GM18519 (cell line): ENCODE results near the gene PCCB.
"Not testable (repeated sequence)": the region's sequence is repeated elsewhere in the genome, so short reads cannot be mapped to it uniquely, and the experiment has no call there.

Experiments used
- ATAC-seq: cut with Tn5 transposase; IDR thresholded peaks from one replicate; pipeline ENCODE4 v1.9.1; 2021; ENCODE audit warnings: mild to moderate bottlenecking, moderate library complexity; ENCODE audit not compliant: unreplicated experiment, low FRiP score

The PCCB gene

DNA sequence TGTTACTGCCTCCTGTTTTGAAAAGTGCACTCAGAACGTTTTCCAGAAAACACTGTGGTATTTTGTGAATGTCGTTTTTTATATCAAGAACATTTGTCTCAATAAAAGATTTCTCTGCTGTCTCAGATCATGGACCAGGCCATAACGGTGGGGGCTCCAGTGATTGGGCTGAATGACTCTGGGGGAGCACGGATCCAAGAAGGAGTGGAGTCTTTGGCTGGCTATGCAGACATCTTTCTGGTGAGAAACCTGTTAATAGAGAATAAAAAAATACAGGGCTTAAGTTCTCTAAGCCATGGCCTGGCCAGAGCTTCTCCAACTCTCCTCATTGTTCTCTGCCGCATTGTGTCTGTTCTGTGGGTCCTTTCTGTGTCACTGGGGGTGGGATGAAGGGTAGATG is 11.7 kb downstream of the PCCB start:
- ATAC-seq, result no peak

DNA sequence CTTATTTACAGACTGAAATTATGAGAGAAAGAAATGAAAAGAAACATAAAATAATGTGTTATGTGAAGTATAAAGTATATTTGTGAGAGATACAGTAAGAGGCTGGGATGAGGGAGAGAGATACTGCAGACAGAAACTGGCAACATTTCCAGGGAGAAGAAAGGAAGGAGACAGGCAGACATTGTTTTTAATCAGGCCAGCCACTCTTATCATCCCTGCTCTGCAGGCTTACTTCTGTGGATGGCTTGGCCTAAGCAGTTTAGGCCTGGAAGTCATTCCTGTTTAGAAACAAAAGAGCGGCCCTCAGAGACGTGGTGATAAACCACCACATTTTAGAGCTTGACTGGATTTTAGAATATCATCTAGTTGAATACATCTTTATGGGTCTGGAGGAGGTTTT is 12.4 kb downstream of the PCCB start:
- no peak for ATAC-seq

DNA sequence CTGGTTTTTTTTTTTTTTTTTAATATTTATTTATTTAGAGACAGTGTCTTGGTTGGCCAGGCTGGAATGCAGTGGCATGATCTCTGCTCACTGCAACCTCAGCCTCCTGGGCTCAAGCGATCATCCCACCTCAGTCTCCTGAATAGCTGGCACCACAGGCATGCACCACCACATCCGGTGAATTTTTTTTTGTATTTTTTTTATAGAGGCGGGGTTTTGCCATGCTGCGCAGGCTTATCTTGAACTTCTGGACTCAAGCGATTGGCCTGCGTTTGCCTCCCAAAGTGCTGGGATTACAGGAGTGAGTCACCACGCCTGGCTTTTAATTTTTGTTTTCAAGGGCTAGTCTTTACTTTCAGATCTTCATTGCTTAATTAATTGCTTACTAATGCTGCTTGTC is 13.1 kb downstream of the PCCB start:
- ATAC-seq, result no peak

DNA sequence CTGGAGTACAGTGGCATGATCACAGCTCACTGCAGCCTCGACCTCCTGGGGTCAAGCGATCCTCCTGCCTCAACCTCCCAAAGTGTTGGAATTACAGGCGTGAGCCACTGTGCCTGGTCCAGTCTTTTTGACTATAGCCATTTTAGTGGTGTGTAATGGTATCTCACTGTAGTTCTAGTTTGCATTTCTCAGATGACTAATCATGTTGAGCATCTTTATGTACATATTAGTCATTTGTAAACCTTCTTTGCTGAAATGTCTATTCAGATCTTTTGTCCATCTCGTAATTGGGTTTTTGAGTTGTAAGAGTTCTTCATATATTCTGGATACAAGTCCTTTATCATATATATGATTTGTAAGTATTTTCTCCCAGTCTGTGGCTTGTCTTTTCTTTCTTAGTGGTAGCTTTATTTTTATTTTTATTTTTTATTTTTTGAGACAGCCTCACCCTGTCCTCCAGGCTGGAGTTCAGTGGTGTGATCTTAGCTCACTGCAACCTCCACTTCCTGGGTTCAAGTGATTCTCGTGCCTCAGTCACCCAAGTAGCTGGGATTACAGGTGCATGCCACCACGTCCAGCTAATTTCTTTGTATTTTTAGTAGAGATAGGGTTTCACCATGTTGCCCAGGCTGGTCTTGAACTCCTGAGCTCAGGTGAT is 16.5 kb downstream of the PCCB start:
- peak; percentile 75 for ATAC-seq

DNA sequence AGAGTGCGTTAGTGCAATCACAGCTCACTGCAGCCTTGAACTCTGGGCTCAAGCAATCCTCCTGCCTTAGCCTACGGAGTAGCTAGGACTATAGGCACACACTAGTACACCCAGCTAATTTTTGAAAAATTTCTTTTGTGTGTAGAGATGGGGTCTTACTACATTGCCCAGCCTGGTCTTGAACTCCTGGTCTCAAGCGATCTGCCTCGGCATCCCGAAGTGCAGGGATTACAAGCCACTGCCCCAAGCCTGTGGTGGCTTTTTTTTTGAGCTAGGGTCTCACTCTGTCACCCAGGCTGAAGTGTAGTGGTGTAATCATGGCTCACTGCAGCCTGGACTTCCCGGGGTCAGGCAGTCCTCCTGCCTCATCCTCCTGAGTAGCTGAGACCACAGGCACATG is 17.1 kb downstream of the PCCB start:
- no peak for ATAC-seq

DNA sequence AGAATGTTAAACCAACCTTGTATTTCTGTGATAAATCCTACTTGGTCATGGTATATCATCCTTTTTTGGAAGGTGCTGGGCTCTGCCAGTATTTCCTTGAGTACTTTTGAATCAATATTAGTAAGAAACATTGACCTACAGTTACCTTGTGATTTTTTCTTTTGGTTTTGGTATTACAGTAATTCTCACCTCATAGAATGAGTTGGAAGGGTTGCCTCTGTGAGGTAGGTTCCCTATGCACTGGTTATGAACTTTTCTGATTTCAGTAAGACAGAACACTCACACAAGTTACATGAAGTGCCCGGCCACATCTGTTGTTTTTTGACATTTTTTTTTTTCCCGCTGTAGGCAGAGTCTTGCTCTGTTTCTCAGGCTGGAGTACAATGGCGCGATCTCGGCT is 20.0 kb downstream of the PCCB start:
- ATAC-seq, result no peak

DNA sequence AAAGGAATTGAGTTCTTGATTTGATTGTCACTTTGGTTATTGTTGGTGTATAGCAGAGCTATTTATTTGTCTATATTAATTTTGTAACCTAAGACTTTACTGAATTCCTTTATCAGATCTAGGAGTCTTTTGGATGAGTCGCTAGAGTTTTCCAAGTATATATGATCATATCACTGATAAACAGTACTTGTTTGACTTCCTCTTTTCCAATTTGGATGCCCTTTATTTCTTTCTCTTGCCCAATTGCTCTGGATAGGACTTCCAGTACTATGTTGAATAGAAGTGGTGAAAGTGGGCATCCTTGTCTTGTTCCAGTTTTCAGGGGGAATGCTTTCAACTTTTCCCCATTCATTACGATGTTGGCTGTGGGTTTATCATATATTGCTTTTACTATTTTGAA is 21.5 kb downstream of the PCCB start:
- ATAC-seq, result not testable (repeated sequence)

DNA sequence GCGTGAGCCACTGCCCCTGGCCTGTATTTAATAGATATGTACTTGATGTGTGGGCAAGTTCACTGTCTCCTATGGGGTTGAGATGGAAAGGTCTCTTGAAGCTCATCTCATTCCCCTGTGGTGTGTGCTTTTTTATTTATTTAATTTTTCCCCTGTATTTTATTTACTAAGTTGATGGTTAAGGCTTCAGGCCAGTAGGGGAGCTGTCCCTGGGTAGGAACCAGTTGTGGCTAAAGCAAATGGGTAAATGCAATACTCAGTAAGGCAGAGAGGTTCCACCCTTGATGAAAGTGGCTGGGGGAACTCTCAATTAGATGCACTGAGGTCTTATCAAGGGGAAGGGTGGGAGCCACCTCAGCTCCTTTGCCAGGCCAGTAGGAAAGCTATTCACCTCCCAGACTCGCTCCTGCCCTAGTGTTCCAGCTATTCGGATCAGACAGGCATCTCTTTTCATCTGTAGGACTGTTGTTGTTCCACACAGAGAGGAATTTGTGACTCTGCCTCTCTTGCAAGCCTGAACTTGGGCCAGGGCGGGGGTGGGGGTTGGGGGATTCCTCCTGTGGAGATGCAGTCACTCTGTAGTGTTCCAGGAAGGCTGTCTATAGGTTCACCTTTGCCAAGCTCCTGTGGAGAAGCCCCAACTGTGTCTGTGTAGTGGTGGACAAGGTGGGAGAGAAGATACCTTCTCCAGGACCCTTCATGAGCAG is 26.1 kb downstream of the PCCB start:
- no peak for ATAC-seq

DNA sequence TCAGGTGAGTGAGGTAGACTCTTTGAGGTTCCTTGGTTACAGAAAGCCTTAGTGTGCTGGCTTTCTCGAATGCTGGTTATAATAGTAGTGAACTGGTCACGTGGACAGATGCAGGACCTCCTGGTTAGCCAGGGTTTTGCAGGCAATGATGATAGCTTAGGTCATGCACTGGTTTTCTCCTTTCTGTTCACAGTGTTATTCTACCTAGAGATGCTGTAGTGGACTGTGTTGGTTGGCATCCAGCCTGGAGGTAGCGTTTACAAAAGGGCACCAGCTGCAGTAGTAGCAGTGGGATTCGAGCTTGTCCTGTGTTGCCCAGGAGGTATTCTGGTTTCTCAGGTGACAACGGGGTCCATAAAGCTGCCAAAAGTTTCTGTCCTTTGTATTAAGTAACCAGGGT is 27.0 kb downstream of the PCCB start:
- ATAC-seq, result no peak

DNA sequence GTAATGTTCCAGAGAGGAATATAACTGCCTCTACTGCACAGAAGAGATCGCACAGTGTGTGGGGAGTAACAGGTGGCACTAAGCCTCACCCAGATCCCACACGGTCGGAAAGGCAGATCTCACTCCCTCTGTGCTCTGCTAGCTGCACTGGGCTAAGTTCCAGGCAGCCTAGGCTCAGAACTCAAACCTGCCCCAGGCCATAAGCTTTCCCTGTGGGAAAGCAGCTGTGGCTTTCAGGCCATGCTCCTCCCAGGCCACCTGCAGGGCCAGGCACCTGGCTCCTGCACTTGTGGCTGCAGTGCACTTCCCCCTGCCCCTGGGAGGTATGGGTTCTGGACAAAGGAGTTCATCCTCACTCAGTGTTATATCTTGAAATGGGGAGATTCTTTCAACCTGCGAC is 27.5 kb downstream of the PCCB start:
- no peak for ATAC-seq

DNA sequence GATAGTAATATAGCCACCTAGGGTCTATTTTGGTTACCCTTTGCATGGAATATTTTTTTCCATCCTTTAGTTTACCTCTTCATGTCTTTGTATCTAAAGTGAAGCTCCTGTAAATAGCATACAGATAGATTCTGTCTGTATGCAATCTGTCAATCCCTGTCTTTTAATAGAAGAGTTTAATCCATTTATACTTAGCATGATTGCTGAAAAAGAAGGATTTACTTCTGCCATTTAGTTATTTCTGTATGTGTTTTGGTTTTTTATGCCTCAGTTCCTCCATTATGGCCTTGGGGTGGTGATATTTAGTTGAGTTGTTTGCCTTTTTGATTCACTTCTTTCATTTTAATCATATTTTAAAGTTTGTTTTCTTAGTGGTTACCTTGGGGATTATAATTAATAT is 29.0 kb downstream of the PCCB start:
- no peak for ATAC-seq

DNA sequence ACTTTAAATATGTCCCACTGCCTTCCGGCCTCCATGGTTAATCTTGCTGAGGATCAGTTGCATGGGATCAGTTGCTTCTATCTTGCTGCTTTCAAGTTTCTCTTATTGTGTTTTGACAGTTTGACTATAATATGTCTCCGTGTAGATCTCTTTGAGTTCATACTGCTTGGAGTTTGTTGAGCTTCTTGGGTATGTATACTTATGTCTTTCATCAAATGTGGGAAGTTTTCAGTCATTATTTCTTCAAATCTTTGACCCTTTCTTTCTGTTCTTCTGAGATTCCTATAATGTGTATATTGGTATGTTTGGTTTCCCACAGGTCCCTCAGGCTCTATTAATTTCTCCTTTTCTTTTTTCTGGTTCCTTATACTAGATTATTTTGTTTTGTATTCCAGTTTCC is 30.8 kb downstream of the PCCB start:
- no peak for ATAC-seq

DNA sequence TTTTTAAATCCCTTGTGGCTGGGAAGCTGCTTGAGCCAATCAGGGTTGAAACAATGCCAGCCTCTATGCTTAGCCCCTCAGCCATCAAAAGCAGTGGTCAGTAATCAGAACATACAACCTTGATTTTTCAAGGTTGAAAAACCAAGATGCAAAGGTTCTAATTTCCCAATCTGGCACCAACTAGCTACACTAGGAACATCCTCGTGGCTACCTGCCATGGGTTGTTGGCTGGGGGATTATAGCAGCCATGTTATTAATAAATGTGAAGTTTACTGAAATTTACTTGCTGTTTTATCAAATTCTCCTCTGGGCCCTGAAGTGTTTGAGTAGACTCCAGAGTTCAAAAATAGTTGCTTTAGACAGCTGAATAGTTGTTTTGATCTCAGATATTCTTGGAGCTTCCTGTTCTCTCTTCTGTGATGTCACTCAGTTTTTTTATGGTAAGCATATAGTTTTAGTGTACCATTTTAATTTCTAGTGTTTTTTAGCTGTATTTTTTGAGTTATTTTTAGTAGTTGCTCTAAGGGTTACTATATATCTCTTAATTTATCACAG is 31.9 kb downstream of the PCCB start:
- ATAC-seq, result no peak

DNA sequence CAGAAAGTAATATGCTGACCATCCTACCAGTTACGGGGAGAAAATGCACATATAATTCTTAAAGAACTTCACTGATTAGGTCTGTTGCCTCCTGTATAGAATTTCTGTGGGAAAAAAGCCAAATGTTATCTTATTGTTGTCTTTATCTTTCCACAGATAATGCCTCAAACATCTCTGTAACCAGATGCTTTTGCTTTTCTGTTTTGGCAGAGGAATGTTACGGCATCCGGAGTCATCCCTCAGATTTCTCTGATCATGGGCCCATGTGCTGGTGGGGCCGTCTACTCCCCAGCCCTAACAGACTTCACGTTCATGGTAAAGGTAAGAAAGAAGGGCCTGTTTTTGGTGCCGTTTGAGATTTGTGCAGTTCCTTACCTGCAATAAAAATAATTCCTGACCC is 33.5 kb downstream of the PCCB start:
- ATAC-seq, result no peak

DNA sequence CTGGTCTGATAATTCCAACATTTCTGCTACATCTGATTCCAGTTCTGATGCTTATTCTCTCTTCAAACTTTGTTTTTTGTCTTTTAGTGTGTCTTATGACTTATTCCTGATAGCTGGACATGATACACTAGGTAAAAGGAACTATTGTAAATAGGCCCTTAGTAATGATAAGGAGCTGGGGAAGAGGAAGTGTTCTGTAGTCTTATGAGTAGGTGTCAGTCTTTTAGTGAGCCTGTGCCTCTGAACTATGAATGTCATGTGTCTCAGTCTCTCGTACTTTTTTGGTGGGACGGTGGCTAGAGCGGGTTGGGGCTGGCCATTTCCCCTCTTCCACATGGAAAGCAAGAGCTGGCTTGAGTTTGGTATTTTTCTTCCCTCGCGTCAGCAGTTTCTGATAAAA is 41.2 kb downstream of the PCCB start:
- ATAC-seq, result no peak

DNA sequence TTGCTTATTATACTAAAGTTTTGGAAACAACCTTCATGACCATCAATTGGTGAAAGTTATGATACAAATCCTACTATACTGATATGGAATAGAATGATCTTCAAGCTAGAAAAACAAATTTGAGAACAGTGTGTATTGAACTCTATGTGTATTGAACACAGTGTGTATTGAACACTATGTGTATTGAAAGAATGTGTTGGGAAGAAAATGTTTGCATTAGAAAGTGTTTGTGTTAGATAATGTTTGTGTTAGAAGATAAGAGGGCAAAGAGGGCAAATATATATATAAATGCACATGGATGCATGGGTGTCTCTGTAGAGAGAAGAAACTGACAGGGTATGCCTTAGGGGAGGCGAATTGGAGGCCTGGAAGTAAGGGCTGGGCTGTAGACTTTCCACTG is 42.4 kb downstream of the PCCB start:
- no peak for ATAC-seq

DNA sequence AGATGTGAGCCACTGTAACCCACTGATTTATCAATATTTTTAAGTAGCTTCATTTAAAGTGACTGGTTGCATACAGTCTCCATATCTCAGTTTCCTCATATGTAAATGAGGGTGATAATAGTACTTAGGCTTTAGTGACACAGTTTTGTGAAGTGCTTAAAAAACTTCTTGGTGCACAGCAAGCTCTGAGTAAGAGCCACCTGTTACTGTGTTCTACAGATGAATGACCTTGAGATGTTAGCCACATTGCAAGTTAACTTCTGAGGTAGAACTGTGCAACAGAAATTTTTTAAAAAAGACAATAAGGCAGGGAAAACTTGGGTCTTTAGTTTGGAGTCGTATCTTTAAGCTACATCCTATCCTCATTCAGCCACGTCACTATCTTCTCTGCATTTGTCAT is 43.1 kb downstream of the PCCB start:
- no peak for ATAC-seq

DNA sequence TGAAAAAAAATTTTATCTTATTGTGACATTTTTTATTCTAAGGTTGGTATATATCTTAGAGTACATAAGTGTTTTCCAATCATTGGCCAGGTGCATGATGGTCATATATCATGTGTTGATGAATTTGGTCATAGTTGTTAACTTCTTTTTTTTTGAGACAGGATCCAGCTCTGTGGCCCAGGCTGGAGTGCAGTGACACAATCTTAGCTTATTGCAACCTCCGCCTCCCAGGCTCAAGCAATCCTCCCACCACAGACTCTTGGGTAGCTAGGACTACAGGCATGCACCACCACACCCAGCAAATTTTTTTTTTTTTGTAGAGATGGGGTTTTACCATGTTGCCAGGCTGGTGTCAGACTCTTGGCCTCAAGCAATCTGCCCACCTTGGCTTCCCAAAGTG is 44.0 kb downstream of the PCCB start:
- ATAC-seq, result no peak

DNA sequence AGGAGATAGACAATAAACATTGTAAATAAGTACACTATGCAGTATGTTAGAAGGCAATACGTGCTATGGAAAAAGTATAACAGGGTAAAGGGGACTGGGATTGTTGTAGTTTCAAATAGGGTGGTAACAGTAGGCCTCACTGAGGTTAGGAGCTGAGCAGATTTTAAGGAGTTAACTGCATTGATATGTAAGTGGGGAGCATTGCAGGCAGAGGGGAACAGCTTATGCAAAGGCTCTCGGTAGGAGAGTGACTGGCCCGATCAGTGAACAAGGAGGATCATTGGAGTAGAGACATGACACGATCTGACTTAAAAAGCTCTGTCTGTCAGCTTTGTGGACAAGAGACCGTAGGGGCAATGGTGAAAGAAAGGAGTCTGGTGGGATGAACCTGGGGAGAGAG is 46.8 kb downstream of the PCCB start:
- ATAC-seq, result no peak

DNA sequence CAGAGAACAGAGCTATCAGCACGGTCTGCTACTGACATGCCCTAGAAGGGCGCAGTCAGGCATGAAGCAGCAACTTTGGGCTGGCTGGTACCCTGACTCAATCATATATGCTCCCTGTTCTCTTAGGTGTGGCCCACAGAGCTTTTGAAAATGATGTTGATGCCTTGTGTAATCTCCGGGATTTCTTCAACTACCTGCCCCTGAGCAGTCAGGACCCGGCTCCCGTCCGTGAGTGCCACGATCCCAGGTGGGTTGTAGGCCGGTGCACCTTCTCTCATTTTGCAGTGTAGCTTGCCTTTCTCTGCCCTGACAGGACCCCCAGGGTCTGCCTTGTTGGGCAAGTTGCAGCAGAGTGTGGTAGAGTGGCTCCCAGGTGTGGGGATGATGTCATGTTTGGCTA is 47.7 kb downstream of the PCCB start:
- no peak for ATAC-seq

DNA sequence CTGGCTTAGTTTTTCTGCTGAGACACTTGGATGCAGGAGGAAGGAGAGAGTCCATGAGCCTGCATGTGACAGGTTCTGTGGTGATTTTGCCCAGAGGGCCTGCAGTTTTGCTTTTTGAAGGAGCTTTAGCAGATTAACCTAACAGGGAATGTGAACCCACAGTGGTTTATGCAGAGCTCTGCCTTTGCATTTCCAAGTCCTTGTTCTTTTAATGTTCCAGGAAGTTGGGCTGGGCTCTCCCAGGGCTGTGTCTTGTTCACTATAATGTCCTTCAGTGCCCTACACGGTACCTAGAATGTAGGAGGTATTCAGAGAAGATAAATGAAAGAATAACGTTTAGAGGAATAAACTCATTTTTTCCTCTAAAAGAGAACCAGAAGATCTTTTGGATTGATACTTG is 50.3 kb downstream of the PCCB start:
- ATAC-seq, result no peak

DNA sequence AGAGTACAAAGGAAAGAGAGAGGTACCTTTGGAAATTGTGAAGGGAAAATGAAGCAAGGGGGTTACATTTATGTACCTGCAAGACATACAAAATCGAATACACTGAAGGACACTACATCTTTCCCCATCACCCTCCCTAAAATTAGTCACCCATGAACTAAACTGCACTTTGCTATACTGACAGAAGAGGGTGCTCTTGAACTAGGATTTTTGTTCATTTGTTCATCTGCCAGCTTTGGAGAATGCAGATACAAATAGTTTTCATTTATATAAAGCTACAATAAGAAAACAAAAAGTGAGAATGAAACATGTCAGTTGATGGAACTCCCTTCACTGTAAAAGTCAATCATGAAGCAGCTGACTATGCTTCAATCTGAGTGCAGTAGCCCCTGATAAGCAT is 55.7 kb downstream of the PCCB start:
- ATAC-seq, result no peak
